Measurements from ENCODE around the gene PDE11A.
A peak's percentile ranks its signal among the peaks of the same experiment; 100 is the strongest.

The PDE11A gene

GRCh38 chr2:177740700-177741099, 331.9 kb downstream of the PDE11A start:
- no peak for DNase-seq
- no peak for TF ChIP-seq POLR2A (IDR thresholded peaks at IDR 0.05; ENCODE audit: low read length)
- no peak for TF ChIP-seq GATA1 (IDR thresholded peaks at IDR 0.05; ENCODE audit: low read depth, low read length)

GRCh38 chr2:177738461-177739235, 333.9 kb downstream of the PDE11A start:
- no peak for DNase-seq
- TF ChIP-seq POLR2A (IDR thresholded peaks at IDR 0.05; ENCODE audit: low read length) (no peak), GATA1 (IDR thresholded peaks at IDR 0.05; ENCODE audit: low read depth, low read length) (no peak)

DNA sequence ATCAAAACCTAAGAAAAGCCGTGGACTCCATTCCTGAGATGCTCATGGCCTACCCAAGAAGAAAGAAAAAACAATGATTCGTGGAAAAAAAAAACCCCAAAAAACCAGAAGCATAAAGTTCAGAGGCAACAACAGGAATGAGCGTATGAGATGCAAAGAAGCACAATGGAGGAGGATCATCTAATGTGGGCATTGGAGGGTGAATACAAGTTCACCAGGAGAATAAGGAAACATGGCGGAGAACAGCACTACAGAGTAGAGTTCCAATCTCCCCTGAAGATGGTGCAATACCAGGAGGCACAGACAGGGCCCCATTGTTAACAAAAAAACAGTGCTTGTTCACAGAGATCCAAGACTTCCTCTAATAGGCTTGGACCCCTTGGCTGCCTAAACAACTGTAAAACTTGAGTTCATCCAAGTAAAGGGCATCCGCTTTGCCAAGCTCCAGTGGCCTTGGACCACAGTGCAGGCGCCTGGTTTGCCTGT, 337.2 kb downstream of the PDE11A start:
- no peak for DNase-seq
- no peak for TF ChIP-seq GATA1 (IDR thresholded peaks at IDR 0.05; ENCODE audit: low read depth, low read length)

DNA sequence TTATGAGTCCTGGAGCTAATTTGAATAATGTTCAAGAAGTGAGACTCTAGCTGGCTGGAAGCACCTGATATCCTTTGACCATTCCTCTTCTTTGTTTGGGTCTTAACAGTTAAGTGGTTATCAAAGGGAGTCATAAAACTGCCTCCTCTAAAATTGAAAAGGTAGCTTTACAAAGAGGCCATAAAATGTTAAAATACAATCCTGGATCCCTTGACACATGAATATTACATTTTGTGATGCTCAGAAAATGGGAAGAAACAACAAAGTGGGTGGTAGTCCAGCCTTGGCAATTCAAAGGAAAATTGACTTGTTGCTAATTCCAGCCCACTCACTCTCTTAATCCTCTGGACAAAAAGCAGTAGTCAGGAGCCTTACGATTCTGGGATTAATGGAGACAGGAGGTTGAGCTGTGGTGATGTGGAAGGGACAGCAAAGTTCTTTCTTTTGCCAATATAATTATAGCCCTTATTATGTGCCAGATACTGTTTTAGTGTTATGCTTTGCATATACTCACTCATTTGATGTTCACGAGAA, 339.2 kb downstream of the PDE11A start:
- TF ChIP-seq POLR2A (IDR thresholded peaks at IDR 0.05; ENCODE audit: low read length) (no peak), GATA1 (IDR thresholded peaks at IDR 0.05; ENCODE audit: low read depth, low read length) (no peak)
- no peak for DNase-seq

GRCh38 chr2:177731384-177731783, 341.2 kb downstream of the PDE11A start:
- TF ChIP-seq POLR2A (IDR thresholded peaks at IDR 0.05; ENCODE audit: low read length) (no peak), GATA1 (IDR thresholded peaks at IDR 0.05; ENCODE audit: low read depth, low read length) (no peak)

GRCh38 chr2:177730792-177731191, 341.8 kb downstream of the PDE11A start:
- TF ChIP-seq GATA1 (IDR thresholded peaks at IDR 0.05; ENCODE audit: low read depth, low read length): no peak

More at GRCh38 chr2:177731384-177731783, 341.2 kb downstream of the PDE11A start:
- no peak for DNase-seq

GRCh38 chr2:177730363-177730762, 342.2 kb downstream of the PDE11A start:
- TF ChIP-seq GATA1 (IDR thresholded peaks at IDR 0.05; ENCODE audit: low read depth, low read length) (no peak), POLR2A (IDR thresholded peaks at IDR 0.05; ENCODE audit: low read length) (no peak)
- DNase-seq: no peak

More at GRCh38 chr2:177730792-177731191, 341.8 kb downstream of the PDE11A start:
- no peak for DNase-seq

DNA sequence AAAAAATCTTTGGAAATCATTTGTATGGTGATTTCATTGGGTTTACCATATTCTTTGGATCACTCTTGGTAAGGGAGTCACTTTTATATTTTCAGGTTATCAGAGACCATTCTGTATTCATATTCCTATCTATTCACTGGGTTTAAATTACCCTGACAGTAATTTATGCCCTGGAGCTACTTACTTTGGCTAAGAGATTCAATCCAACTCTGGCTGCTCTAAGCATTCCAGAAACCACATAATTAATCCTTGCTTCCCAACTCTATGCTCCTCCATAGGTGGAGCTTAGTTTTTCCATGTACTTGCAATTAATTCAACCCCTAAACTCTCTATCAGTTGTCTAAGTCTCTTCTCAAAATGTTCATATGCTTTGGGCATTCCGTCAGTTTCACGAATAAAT, 343.7 kb downstream of the PDE11A start:
- TF ChIP-seq POLR2A (IDR thresholded peaks at IDR 0.05; ENCODE audit: low read length) (no peak), GATA1 (IDR thresholded peaks at IDR 0.05; ENCODE audit: low read depth, low read length) (no peak)
- DNase-seq: no peak

GRCh38 chr2:177728399-177728765, 344.2 kb downstream of the PDE11A start:
- no peak for DNase-seq
- no peak for TF ChIP-seq POLR2A (IDR thresholded peaks at IDR 0.05; ENCODE audit: low read length)
- TF ChIP-seq GATA1 (IDR thresholded peaks at IDR 0.05; ENCODE audit: low read depth, low read length): no peak

DNA sequence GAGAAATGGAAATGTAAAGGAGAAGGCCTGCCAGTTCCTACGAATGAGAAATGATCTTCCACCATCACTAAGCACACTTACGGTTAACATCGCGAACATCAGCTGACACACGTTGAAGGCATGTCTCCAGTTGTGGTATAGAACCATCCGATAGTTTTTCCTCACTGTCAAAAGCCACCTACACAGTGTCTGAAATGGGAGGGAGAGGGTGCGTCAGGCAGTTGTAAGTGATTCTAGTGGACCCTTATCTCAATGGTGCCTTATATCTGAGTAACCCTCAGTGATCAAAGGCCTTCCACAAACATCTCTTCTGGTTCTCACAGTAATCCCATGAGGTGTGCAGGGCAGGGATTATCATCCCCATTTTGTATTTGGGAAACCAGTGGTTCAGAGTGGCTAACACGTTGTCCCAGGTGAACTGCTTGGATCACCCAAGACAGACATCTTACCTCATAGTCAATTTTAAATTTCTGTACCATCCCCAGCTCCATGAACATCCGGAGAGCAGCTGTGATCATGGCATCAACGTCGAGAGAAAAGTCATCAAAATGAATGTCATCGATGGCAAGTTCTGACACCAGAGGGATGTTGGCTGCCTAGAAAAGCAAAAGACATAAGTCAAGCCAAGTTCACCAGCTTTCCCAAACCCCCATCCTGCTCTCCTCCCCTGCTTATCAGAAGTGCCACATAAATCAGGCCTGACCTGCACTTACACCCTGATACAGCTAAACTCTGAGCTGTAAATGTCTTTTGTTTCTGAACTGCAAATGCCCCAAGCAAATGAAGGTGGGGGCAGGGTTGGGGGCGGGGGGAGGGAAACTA, 344.8 kb downstream of the PDE11A start:
- TF ChIP-seq GATA1 (IDR thresholded peaks at IDR 0.05; ENCODE audit: low read depth, low read length) (no peak), POLR2A (IDR thresholded peaks at IDR 0.05; ENCODE audit: low read length) (no peak)
- no peak for DNase-seq

GRCh38 chr2:177726931-177727348, 345.6 kb downstream of the PDE11A start:
- TF ChIP-seq POLR2A (IDR thresholded peaks at IDR 0.05; ENCODE audit: low read length): no peak
- no peak for TF ChIP-seq GATA1 (IDR thresholded peaks at IDR 0.05; ENCODE audit: low read depth, low read length)
- no peak for DNase-seq

DNA sequence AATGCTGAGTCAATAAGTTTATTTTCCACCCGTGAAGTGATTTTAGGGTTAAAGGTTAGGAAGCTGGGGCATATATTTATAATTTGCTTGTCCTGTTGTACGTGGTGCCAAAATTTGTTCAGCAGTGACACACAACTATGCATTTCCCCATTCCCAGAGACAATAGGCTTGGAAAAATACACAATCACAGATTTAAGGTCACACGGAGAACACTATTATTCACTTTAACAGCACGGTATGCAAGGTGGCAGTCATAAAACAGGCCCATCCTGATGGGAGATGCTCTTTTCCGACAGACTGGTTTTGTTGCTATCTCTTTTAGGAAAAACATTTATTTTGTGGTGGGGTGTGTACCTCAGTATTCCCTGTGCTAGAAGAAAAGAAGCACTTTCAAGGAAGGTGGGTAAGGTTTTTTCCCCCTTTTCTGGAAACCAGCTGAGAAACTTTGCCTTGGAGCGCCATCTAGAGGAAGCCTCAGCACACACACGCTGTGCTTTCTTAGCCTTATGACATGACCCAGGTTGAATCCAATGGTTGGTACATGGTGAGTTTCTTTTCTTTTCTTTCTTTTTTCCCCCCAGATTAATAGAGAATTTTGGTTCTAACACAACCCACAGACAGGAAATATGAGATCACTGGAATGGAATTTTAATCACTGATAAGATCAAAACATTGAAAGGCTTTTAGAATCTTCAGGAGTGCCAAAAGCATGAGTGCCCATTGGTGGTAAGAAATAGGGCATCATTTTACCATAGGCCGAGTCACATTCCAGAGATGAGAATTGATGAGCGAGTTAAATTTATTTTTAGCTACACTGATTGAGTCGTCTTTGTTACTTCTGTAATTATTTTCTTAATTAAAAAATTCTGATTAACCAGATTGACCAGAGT, 347.9 kb downstream of the PDE11A start:
- DNase-seq: peak; percentile 56 to 76

GRCh38 chr2:177723235-177723634, 349.3 kb downstream of the PDE11A start:
- TF ChIP-seq POLR2A (IDR thresholded peaks at IDR 0.05; ENCODE audit: low read length): no peak
- no peak for TF ChIP-seq GATA1 (IDR thresholded peaks at IDR 0.05; ENCODE audit: low read depth, low read length)
- no peak for DNase-seq

More for the DNA sequence above, 347.9 kb downstream of the PDE11A start:
- TF ChIP-seq POLR2A (IDR thresholded peaks at IDR 0.05; ENCODE audit: low read length): no peak
- TF ChIP-seq GATA1 (IDR thresholded peaks at IDR 0.05; ENCODE audit: low read depth, low read length): no peak
